H9 (cell line): Measurements from ENCODE around the gene ASB4. TPM values are rescaled to one million over a fixed set of nuclear protein-coding genes. Genes with fewer than 3 reads are reported as not detected.

Experiments
- DNase-seq: peaks from one replicate; pipeline ENCODE4 v3.0.0-alpha.2; 2017
- H2AFZ ChIP-seq: one replicate; pipeline ENCODE4 v1.6.1; 2013; ENCODE audit warnings: mild to moderate bottlenecking, low read length, control low read depth, moderate library complexity
- H2AK5ac ChIP-seq: 2 replicates; pipeline ENCODE4 v1.6.1; 2013; ENCODE audit warnings: low read length, control low read depth, mixed read lengths; ENCODE audit not compliant: insufficient read length
- H2BK120ac ChIP-seq: one replicate; pipeline ENCODE4 v1.6.1; 2013; ENCODE audit warnings: low read depth, mild to moderate bottlenecking, low read length, control low read depth, inconsistent platforms; ENCODE audit not compliant: poor library complexity, severe bottlenecking
- H2BK12ac ChIP-seq: 2 replicates; pipeline ENCODE4 v1.6.1; 2013; ENCODE audit warnings: low read length, control low read depth, mixed read lengths, low read depth; ENCODE audit not compliant: insufficient read length
- H2BK15ac ChIP-seq: 2 replicates; pipeline ENCODE4 v1.6.1; 2013; ENCODE audit warnings: low read depth, low read length, control low read depth
- H2BK20ac ChIP-seq: one replicate; pipeline ENCODE4 v1.6.1; 2013; ENCODE audit warnings: low read depth, mild to moderate bottlenecking, low read length, control low read depth, inconsistent platforms; ENCODE audit not compliant: poor library complexity, severe bottlenecking
- H2BK5ac ChIP-seq: 2 replicates; pipeline ENCODE4 v1.6.1; 2013; ENCODE audit warnings: low read length, control low read depth, mixed read lengths; ENCODE audit not compliant: insufficient read length
- H3K14ac ChIP-seq: 2 replicates; pipeline ENCODE4 v1.6.1; 2013; ENCODE audit warnings: low read length, control low read depth; ENCODE audit not compliant: insufficient read depth
- H3K18ac ChIP-seq: 2 replicates; pipeline ENCODE4 v1.6.1; 2013; ENCODE audit warnings: low read depth, mild to moderate bottlenecking, mixed read lengths, low read length, control low read depth; ENCODE audit not compliant: insufficient read length
- H3K23ac ChIP-seq: 2 replicates; pipeline ENCODE4 v1.6.1; 2013; ENCODE audit warnings: low read length, control low read depth, mixed read lengths, low read depth; ENCODE audit not compliant: insufficient read length
- H3K23me2 ChIP-seq: 2 replicates; pipeline ENCODE4 v1.6.1; 2013; ENCODE audit warnings: low read depth, mild to moderate bottlenecking, mixed read lengths, low read length, control low read depth; ENCODE audit not compliant: insufficient read length, poor library complexity, severe bottlenecking
- H3K27ac ChIP-seq: 2 replicates; pipeline ENCODE4 v1.5.1; 2013; ENCODE audit warnings: low read length, control low read depth, mixed read lengths, low read depth; ENCODE audit not compliant: insufficient read length
- H3K27me3 ChIP-seq: 2 replicates; pipeline ENCODE4 v1.6.1; 2013; ENCODE audit warnings: low read length, control low read depth, inconsistent platforms; ENCODE audit not compliant: insufficient read depth
- H3K4ac ChIP-seq: 2 replicates; pipeline ENCODE4 v1.6.1; 2013; ENCODE audit warnings: low read depth, mild to moderate bottlenecking, control low read depth, inconsistent platforms, low read length, moderate library complexity
- H3K4me1 ChIP-seq: 2 replicates; pipeline ENCODE4 v1.6.1; 2013; ENCODE audit warnings: low read length, control low read depth, inconsistent platforms; ENCODE audit not compliant: insufficient read depth
- H3K4me2 ChIP-seq: 2 replicates; pipeline ENCODE4 v1.6.1; 2013; ENCODE audit warnings: low read length, control low read depth, mixed read lengths; ENCODE audit not compliant: insufficient read length, insufficient read depth
- H3K56ac ChIP-seq: 2 replicates; pipeline ENCODE4 v1.6.1; 2013; ENCODE audit warnings: low read depth, mild to moderate bottlenecking, mixed read lengths, low read length, control low read depth; ENCODE audit not compliant: insufficient read length
- H3K79me1 ChIP-seq: 2 replicates; pipeline ENCODE4 v1.6.1; 2013; ENCODE audit warnings: low read depth, mild to moderate bottlenecking, moderate library complexity, low read length, control low read depth, inconsistent platforms; ENCODE audit not compliant: insufficient read depth, poor library complexity, severe bottlenecking
- H3K79me2 ChIP-seq: 2 replicates; pipeline ENCODE4 v1.6.1; 2013; ENCODE audit warnings: low read length, control low read depth, inconsistent platforms; ENCODE audit not compliant: insufficient read depth
- H3K9ac ChIP-seq: 2 replicates; pipeline ENCODE4 v1.6.1; 2013; ENCODE audit warnings: low read length, control low read depth, mixed read lengths; ENCODE audit not compliant: insufficient read length; ENCODE audit errors: extremely low read depth
- H3K9me3 ChIP-seq: one replicate; pipeline ENCODE4 v1.6.1; 2013; ENCODE audit warnings: low read depth, low read length, inconsistent platforms; ENCODE audit not compliant: control insufficient read depth
- H3T11ph ChIP-seq: one replicate; pipeline ENCODE4 v1.6.1; 2013; ENCODE audit warnings: mild to moderate bottlenecking, low read length, control low read depth, inconsistent platforms
- H4K20me1 ChIP-seq: one replicate; pipeline ENCODE4 v1.6.1; 2013; ENCODE audit not compliant: control insufficient read depth, insufficient read length, insufficient read depth
- H4K5ac ChIP-seq: 2 replicates; pipeline ENCODE4 v1.6.1; 2013; ENCODE audit warnings: low read depth, mild to moderate bottlenecking, mixed read lengths, low read length, control low read depth; ENCODE audit not compliant: insufficient read length
- H4K8ac ChIP-seq: replicated peaks from 2 replicates; pipeline ENCODE4 v1.6.1; 2013; ENCODE audit warnings: low read length, control low read depth, mixed read lengths, low read depth; ENCODE audit not compliant: insufficient read length
- H4K91ac ChIP-seq: 2 replicates; pipeline ENCODE4 v1.6.1; 2013; ENCODE audit warnings: low read depth, mild to moderate bottlenecking, moderate library complexity, mixed read lengths, low read length, control low read depth; ENCODE audit not compliant: insufficient read length
- H3K27ac Mint-ChIP-seq, 3 experiments: 2 replicates in 2 of 3; 3 replicates in 1 of 3; pipeline ENCODE4 v1.8.0; 2020 to 2021; ENCODE audit warnings: mixed read lengths in 3 of 3, mild to moderate bottlenecking in 1 of 3, moderate library complexity in 1 of 3
- H3K27me3 Mint-ChIP-seq: 2 replicates; pipeline ENCODE4 v1.8.0; 2021; ENCODE audit warnings: low read depth, mild to moderate bottlenecking, moderate library complexity, mixed read lengths
- H3K36me3 Mint-ChIP-seq, 3 experiments: 2 replicates in 2 of 3; 3 replicates in 1 of 3; pipeline ENCODE4 v1.8.0; 2020 to 2021; ENCODE audit warnings: low read depth in 3 of 3, mixed read lengths in 3 of 3; ENCODE audit not compliant: insufficient read depth in 1 of 3
- H3K4me1 Mint-ChIP-seq, 2 experiments: 2 replicates each; pipeline ENCODE4 v1.8.0; 2020; ENCODE audit warnings: mixed read lengths in 2 of 2
- H3K4me3 Mint-ChIP-seq, 2 experiments: 2 replicates in 1 of 2; 3 replicates in 1 of 2; pipeline ENCODE4 v1.8.0; 2020 to 2021; ENCODE audit warnings: mild to moderate bottlenecking in 2 of 2, mixed read lengths in 2 of 2, moderate library complexity in 1 of 2
- H3K9me3 Mint-ChIP-seq, 2 experiments: 2 replicates in 1 of 2; 3 replicates in 1 of 2; pipeline ENCODE4 v1.8.0; 2020; ENCODE audit warnings: mild to moderate bottlenecking in 2 of 2, mixed read lengths in 2 of 2, moderate library complexity in 1 of 2
- CTCF ChIP-seq: fragments of 200-600 bp; sonication (generic); conservative IDR thresholded peaks from 3 replicates; pipeline ENCODE4 v1.8.0; 2021; ENCODE audit warnings: antibody characterized with exemption, mild to moderate bottlenecking
- WGBS: extraction: QIAGEN DNeasy Blood & Tissue Kit; methylation state at CpG from one replicate; pipeline ENCODE4 v1.1.7; 2013; ENCODE audit warnings: missing lambda C conversion rate, low lambda C conversion rate, mixed read lengths; ENCODE audit not compliant: insufficient read length; ENCODE audit errors: extremely low coverage; 5-methylcytosine and 5-hydroxymethylcytosine counted together
- total RNA-seq: library from RNA; stranded (reverse); gene quantifications from 2 replicates; pipeline ENCODE4 v1.2.1, GENCODE V29; 2021

ASB4 gene
- total RNA-seq, 1 experiment from 2014 or later, result not detected

GRCh38 chr7:95509199-95509598, 23.5 kb downstream of the ASB4 start:
- H3K9me3 ChIP-seq, result no peaks in the 10 kb centered on the region
- no peak overlapping the region for H3K4me2 ChIP-seq
- TF ChIP-seq CTCF, result no peak
- H3K4me1 ChIP-seq, result 0 out of 2 replicates have a peak, but pooled peaks cover 4% of the 10 kb centered on the region
- no peaks in the 10 kb centered on the region for H3K27me3 ChIP-seq
- H3K18ac ChIP-seq, result no peak overlapping the region
- no peak overlapping the region for H2AFZ ChIP-seq
- no peak overlapping the region for H4K8ac ChIP-seq
- Mint-ChIP-seq H3K36me3 (no peaks in the 10 kb centered on the region), H3K4me1 (peaks cover 12 to 21% of the 10 kb centered on the region in 2 experiments), H3K9me3 (no peaks in the 10 kb centered on the region), H3K27ac (no peak overlapping the region), H3K4me3 (no peak overlapping the region), H3K27me3 (no peaks in the 10 kb centered on the region)
- no peak overlapping the region for H2BK20ac ChIP-seq
- H3K4ac ChIP-seq, result no peak overlapping the region
- no peaks in the 10 kb centered on the region for H3K23me2 ChIP-seq
- WGBS, result no CpG with 5 or more reads among the region's 5 CpGs
- H2AK5ac ChIP-seq, result no peak overlapping the region
- no peak overlapping the region for H3K9ac ChIP-seq
- H4K5ac ChIP-seq, result no peak overlapping the region
- no peaks in the 10 kb centered on the region for H4K20me1 ChIP-seq
- H3K56ac ChIP-seq, result no peak overlapping the region
- no peak overlapping the region for H3T11ph ChIP-seq
- no peak overlapping the region for H2BK120ac ChIP-seq
- no peaks in the 10 kb centered on the region for H3K79me2 ChIP-seq
- H2BK15ac ChIP-seq, result no peak overlapping the region
- H2BK12ac ChIP-seq, result no peak overlapping the region
- H3K79me1 ChIP-seq, result no peaks in the 10 kb centered on the region
- DNase-seq, result peak; percentile 50
- no peak overlapping the region for H4K91ac ChIP-seq
- H2BK5ac ChIP-seq, result no peak overlapping the region
- no peak overlapping the region for H3K14ac ChIP-seq
- H3K27ac ChIP-seq, result no peak overlapping the region
- no peak overlapping the region for H3K23ac ChIP-seq
